K562 (cell line): ENCODE results near the gene PDK1. TPM values are rescaled to one million over a fixed set of nuclear protein-coding genes. Genes with fewer than 3 reads are reported as not detected.

Source experiments
- CBX3 ChIP-seq, 2 experiments: IDR thresholded peaks; 1 replicate in 1 of 2; 2 replicates in 1 of 2; pipeline ENCODE4 v1.6.1; 2012; ENCODE audit warnings: inconsistent platforms in 2 of 2, low read length in 2 of 2, borderline replicate concordance in 1 of 2, control low read depth in 1 of 2
- DPF2 ChIP-seq: fragments of 450-650 bp; IDR thresholded peaks from 2 replicates; pipeline ENCODE4 v1.6.1; 2016
- FOS ChIP-seq: IDR thresholded peaks from 3 replicates; pipeline ENCODE4 v1.6.1; 2011; ENCODE audit not compliant: insufficient read length; ENCODE audit errors: extremely low read depth
- FOXO4 ChIP-seq: fragments of 450-650 bp; formaldehyde crosslinking; IDR thresholded peaks from 2 replicates; pipeline ENCODE4 v1.4.0; 2020; ENCODE audit warnings: mild to moderate bottlenecking, moderate library complexity
- GTF2F1 ChIP-seq: IDR thresholded peaks from 2 replicates; pipeline ENCODE4 v1.6.1; 2011; ENCODE audit warnings: low read depth, low read length, improper control_type of control experiment
- HNRNPLL ChIP-seq: fragments of 200-400 bp; formaldehyde crosslinking; IDR thresholded peaks from 2 replicates; pipeline ENCODE4 v1.6.1; 2017; ENCODE audit warnings: low read length, low read depth, mild to moderate bottlenecking; ENCODE audit not compliant: poor library complexity, severe bottlenecking
- KAT2B ChIP-seq: IDR thresholded peaks from one replicate; pipeline ENCODE4 v1.6.1; 2012; ENCODE audit warnings: low read depth, mild to moderate bottlenecking, control low read depth, inconsistent platforms, low read length, moderate library complexity
- KLF10 ChIP-seq: fragments of 250-450 bp; sonication (Bioruptor Pico); IDR thresholded peaks from 2 replicates; pipeline ENCODE4 v1.6.1; 2021; ENCODE audit warnings: matching md5 sums
- MCM3 ChIP-seq: fragments of 450-650 bp; IDR thresholded peaks from 2 replicates; pipeline ENCODE4 v1.6.1; 2016
- MCM7 ChIP-seq, 2 experiments: fragments of 450-650 bp; IDR thresholded peaks; 2 replicates each; pipeline ENCODE4 v1.6.1; 2016 to 2018
- OTX1 ChIP-seq: fragments of 450-650 bp; formaldehyde crosslinking; IDR thresholded peaks from 2 replicates; pipeline ENCODE4 v1.4.0; 2022; ENCODE audit warnings: mild to moderate bottlenecking
- PPARD ChIP-seq: fragments of 250-450 bp; sonication (Bioruptor Pico); IDR thresholded peaks from 2 replicates; pipeline ENCODE4 v1.8.0; 2022; ENCODE audit warnings: inconsistent platforms, mild to moderate bottlenecking, moderate library complexity
- SMAD2 ChIP-seq: fragments of 150-350 bp; IDR thresholded peaks from 2 replicates; pipeline ENCODE4 v1.6.1; 2014; ENCODE audit warnings: low read depth, mild to moderate bottlenecking, low read length
- SMARCB1 ChIP-seq: IDR thresholded peaks from 2 replicates; pipeline ENCODE4 v1.6.1; 2011; ENCODE audit warnings: improper control_type of control experiment, low read depth; ENCODE audit not compliant: insufficient read length
- SREBF1 ChIP-seq: fragments of 150-350 bp; IDR thresholded peaks from 2 replicates; pipeline ENCODE4 v1.6.1; 2014; ENCODE audit warnings: antibody characterized with exemption, low read depth, low read length, borderline replicate concordance
- TSC22D4 ChIP-seq: fragments of 450-650 bp; IDR thresholded peaks from 2 replicates; pipeline ENCODE4 v1.6.1; 2016; ENCODE audit warnings: missing genetic modification characterization, missing biosample characterization, control low read depth
- ZBTB26 ChIP-seq: fragments of 450-650 bp; formaldehyde crosslinking; IDR thresholded peaks from 2 replicates; pipeline ENCODE4 v1.4.0; 2022; ENCODE audit warnings: missing genetic modification characterization
- ZNF280A ChIP-seq: fragments of 450-650 bp; IDR thresholded peaks from 2 replicates; pipeline ENCODE4 v1.6.1; 2018; ENCODE audit warnings: mild to moderate bottlenecking, low read depth; ENCODE audit not compliant: partially characterized antibody
- ZNF75A ChIP-seq: fragments of 450-650 bp; formaldehyde crosslinking; IDR thresholded peaks from 2 replicates; pipeline ENCODE4 v1.4.0; 2020; ENCODE audit warnings: mild to moderate bottlenecking
- ZNF766 ChIP-seq: fragments of 200-800 bp; sonication (Bioruptor generic); conservative IDR thresholded peaks from 2 replicates; pipeline ENCODE4 v1.6.1; 2016; ENCODE audit warnings: missing genetic modification characterization, missing compliant biosample characterization
- polyA plus RNA-seq, 8 experiments: library from polyadenylated mRNA; depleted of rRNA in 4 of 8; stranded (reverse) in 5 of 8; unstranded in 3 of 8; fragments of >200 nt; fragmentation: Nextera tagmentation in 2 of 8; fragmentation: Illumina TruSeq in 1 of 8; extraction: Ambion mirVana in 2 of 8; extraction: Trizol in 1 of 8; gene quantifications; 2 replicates each; pipeline versions ENCODE4 v1.2.1 to v1.2.3, GENCODE V29; 2011 to 2014; ENCODE audit warnings: inconsistent platforms in 1 of 8, missing spikeins in 1 of 8
- total RNA-seq, 7 experiments: library from RNA; depleted of rRNA in 6 of 7; stranded (reverse); fragments of >200 nt in 6 of 7; fragmentation: Illumina TruSeq in 2 of 7; extraction: Trizol in 2 of 7; gene quantifications; 2 replicates each; pipeline versions ENCODE4 v1.2.1 to v1.2.3, GENCODE V29; 2011 to 2021; ENCODE audit warnings: low replicate concordance in 1 of 7
- TF ChIP-seq, protein P1 (sequence below): fragments of 450-650 bp; IDR thresholded peaks from 2 replicates; pipeline ENCODE4 v1.6.1; 2016; ENCODE audit warnings: antibody characterized with exemption
- TF ChIP-seq, protein P2 (sequence below), 2 experiments: fragments of 250-450 bp in 1 of 2; fragments of 450-650 bp in 1 of 2; sonication (Bioruptor Pico) in 1 of 2; IDR thresholded peaks; 2 replicates each; pipeline versions ENCODE4 v1.6.1 to v1.8.0; 2016 to 2021; ENCODE audit warnings: mild to moderate bottlenecking in 2 of 2, moderate library complexity in 2 of 2, missing compliant biosample characterization in 1 of 2, missing genetic modification characterization in 1 of 2

PDK1 gene
- total and polyA plus RNA-seq, 9 of the 15 experiments (the other 6 are each of a cell fraction or from before 2014, with no cell fraction given), result 3.5 to 176 (median 13.9) TPM

DNA sequence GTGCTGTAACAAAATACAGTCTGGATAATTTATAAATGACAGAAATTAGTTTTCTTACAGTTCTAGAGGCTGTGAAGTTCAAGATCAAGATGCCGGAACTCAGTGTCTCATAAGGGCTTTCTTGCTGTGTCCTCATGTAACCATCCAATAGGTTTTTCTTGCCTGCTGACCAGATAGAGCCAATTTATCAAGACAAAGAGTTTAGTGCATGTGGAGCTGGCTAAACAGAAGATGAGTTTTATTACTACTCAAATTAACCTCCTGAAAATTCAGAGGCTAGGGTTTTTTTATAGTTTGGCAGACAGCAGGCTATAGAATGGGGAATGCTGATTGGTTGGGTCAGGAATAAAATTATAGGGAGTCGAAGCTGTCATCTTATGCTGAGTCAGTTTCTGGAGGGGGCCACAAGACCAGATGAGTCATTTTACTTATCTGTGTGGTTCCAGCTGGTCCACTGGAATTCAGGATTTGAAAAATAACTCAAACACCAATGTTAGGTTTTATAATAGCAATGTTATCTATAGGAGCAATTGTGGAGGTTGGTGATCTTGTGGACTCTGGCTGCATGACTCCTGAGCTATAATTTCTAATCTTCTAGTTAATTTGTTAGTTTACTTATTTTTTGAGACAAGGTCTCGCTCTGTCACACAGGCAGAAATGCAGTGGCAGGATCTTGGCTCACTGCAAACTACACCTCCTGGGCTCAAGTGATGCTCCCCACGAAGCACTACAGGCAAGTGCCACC, 3.2 kb upstream of the PDK1 start (continued):
- TF ChIP-seq ZNF766 (CRISPR knock-in tag) (peak; percentile 5; the same call in 1 of the 2 replicates), FOXO4 (CRISPR knock-in tag) (no peak), SMAD2 (no peak), SMARCB1 (no peak), KLF10 (CRISPR knock-in tag) (no peak), OTX1 (CRISPR knock-in tag) (no peak), DPF2 (peak; percentile 100), TSC22D4 (tag) (no peak), GTF2F1 (no peak), MCM7 (IDR thresholded peaks at IDR 0.05) (no peak), ZNF280A (no peak), SREBF1 (no peak), ZBTB26 (no peak), KAT2B (no peak), PPARD (CRISPR knock-in tag) (no peak), MCM3 (no peak), HNRNPLL (no peak), ZNF75A (CRISPR knock-in tag) (no peak), FOS (peak; percentile 84), CBX3 (IDR thresholded peaks at IDR 0.05; ENCODE audit: borderline replicate concordance in 1 of 2, low read length in 2 of 2) (peak; percentile 37 to 71)
- TF ChIP-seq, protein P1, sequence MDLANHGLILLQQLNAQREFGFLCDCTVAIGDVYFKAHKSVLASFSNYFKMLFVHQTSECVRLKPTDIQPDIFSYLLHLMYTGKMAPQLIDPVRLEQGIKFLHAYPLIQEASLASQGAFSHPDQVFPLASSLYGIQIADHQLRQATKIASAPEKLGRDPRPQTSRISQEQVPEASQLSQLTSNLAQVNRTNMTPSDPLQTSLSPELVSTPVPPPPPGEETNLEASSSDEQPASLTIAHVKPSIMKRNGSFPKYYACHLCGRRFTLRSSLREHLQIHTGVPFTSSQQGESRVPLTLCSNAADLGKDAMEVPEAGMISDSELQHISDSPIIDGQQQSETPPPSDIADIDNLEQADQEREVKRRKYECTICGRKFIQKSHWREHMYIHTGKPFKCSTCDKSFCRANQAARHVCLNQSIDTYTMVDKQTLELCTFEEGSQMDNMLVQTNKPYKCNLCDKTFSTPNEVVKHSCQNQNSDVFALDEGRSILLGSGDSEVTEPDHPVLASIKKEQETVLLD, result no peak; the same call in 1 of the 2 replicates
- TF ChIP-seq, protein P2, sequence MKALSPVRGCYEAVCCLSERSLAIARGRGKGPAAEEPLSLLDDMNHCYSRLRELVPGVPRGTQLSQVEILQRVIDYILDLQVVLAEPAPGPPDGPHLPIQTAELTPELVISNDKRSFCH (CRISPR knock-in tag; IDR thresholded peaks at IDR 0.05), result no peak
- TF ChIP-seq, protein P2 (tag; IDR thresholded peaks at IDR 0.05), result no peak
